ENCODE measurements around the gene SMIM35.

The SMIM35 gene

GRCh38 chr11:118109231-118109630 lies 22.5 kb upstream of the SMIM35 start:
- DNase-seq (ENCODE audit: low read depth, low spot score): no peak

GRCh38 chr11:118108513-118108912 lies 21.8 kb upstream of the SMIM35 start:
- DNase-seq (ENCODE audit: low read depth, low spot score): no peak

- no peak for DNase-seq (ENCODE audit: low read depth, low spot score)
Observed at GRCh38 chr11:118106789-118107335, 20.1 kb upstream of the SMIM35 start.

GRCh38 chr11:118105657-118106305 lies 19.0 kb upstream of the SMIM35 start:
- DNase-seq (ENCODE audit: low read depth, low spot score): no peak

GRCh38 chr11:118104491-118104890 lies 17.7 kb upstream of the SMIM35 start:
- DNase-seq (ENCODE audit: low read depth, low spot score): no peak

GRCh38 chr11:118102721-118103261 lies 16.0 kb upstream of the SMIM35 start:
- DNase-seq (ENCODE audit: low read depth, low spot score): no peak

GRCh38 chr11:118100691-118101232 lies 14.0 kb upstream of the SMIM35 start:
- no peak for DNase-seq (ENCODE audit: low read depth, low spot score)

- no peak for DNase-seq (ENCODE audit: low read depth, low spot score)
Observed at GRCh38 chr11:118099838-118100556, 13.2 kb upstream of the SMIM35 start.

GRCh38 chr11:118098996-118099837 lies 12.5 kb upstream of the SMIM35 start:
- no peak for DNase-seq (ENCODE audit: low read depth, low spot score)

GRCh38 chr11:118095967-118096367 lies 9.2 kb upstream of the SMIM35 start:
- DNase-seq (ENCODE audit: low read depth, low spot score): no peak

- no peak for DNase-seq (ENCODE audit: low read depth, low spot score)
Observed at GRCh38 chr11:118095493-118095892, 8.7 kb upstream of the SMIM35 start.

GRCh38 chr11:118092907-118093571 lies 6.3 kb upstream of the SMIM35 start:
- no peak for DNase-seq (ENCODE audit: low read depth, low spot score)

- DNase-seq (ENCODE audit: low read depth, low spot score): no peak
Observed at GRCh38 chr11:118091690-118092089, 4.9 kb upstream of the SMIM35 start.

GRCh38 chr11:118090545-118091162 lies 3.9 kb upstream of the SMIM35 start:
- no peak for DNase-seq (ENCODE audit: low read depth, low spot score)

- peak; percentile 51 for DNase-seq (ENCODE audit: low read depth, low spot score)
Observed at GRCh38 chr11:118088531-118088930, 1.8 kb upstream of the SMIM35 start.

- no peak for DNase-seq (ENCODE audit: low read depth, low spot score)
Observed at GRCh38 chr11:118087931-118088330, 1.2 kb upstream of the SMIM35 start.

- no peak for DNase-seq (ENCODE audit: low read depth, low spot score)
Observed at GRCh38 chr11:118084656-118085055, 2.1 kb downstream of the SMIM35 start.

GRCh38 chr11:118084247-118084646 lies 2.5 kb downstream of the SMIM35 start:
- no peak for DNase-seq (ENCODE audit: low read depth, low spot score)

- DNase-seq (ENCODE audit: low read depth, low spot score): no peak
Observed at GRCh38 chr11:118082880-118083552, 3.7 kb downstream of the SMIM35 start.
